ENCODE results near the gene GPR161.

GPR161 gene

DNA sequence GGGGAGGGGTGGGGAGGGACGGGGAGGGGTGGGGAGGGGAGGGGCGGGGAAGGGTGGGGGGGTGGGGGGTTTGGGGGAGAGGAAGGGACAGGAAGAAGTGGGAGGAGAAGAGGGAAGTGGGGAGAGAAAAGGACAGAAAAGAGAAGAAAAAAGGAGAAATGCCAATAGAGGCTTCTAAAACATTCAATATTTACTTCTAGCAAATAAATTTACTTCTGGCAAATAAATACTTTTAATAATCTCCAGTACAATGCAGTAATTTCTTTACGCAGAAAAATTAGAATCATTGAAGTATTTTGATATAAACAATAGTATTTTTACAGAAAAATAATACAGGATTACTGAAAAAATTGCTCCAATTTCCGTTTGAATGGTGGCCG lies 9.4 kb upstream of the GPR161 start:
- DNase-seq, result no peak

DNA sequence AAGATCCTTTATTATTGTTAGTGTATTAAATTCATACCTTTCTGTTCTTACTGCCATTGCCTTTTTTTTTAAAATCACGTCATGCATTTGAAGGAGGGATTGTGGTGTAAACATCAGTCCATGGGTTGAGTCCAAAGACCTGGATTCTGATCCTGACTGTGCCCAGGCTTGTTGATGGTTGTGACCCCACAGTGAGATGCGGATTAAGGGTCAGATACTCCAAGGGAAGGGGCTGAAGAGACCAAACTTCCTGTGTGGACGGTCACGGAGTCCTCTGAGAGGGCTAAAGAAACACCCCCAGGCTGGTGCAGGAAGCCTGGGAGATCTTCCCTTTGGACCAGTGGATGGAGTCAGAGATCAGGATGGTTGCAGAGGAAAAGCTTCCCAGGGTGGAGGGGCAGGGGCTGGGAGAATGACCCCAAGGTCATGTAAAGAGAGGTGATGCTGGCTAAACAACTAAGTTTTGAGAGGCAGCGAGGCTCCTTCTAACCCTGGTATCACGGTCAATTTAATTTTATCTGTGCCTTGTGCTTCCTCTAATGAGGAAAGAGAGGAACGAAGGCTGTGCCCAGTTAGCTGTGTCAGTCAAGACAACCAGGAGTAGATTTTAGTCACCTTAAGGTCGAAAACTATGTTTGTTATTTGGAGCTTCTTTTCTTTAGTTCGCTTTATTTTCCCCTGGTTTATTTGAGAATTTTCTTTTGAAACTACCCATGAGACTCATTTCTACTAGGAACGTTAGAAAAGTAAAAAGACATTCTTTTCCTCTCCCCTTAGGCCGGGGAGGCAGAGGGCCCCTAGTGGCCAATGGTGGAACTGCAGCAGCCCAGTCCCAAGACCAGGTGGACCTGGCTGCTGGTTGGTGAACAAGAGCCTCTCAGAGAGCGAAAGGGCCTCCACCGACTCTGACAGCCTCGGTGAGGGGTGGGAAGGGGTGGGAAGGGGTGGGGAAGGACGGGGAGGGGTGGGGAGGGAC lies 8.7 kb upstream of the GPR161 start:
- DNase-seq, result peak; percentile 95

DNA sequence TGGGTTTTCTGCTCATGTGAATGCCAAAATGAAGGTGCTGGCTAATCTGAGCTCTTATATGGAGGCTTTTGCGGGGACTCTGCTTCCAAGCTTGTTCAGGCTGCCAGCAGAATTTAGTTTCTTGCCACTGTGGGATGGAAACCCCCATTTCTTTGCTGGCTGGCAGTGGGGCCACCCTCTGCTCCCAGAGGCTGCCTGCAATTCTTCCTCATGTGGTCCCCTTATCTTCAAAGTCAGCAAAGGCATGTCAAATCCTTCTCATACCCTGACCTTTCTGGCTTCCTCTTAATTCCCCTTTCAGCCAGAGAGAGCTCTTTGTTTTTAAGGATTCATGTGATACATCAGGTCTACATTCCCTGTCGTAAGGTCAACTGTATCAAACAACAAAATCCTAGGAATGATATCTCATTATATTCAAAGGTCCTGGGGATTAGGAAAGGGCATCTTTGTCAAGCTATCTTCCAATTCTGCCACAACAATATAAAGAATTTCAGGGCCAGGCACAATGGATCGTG lies 5.2 kb upstream of the GPR161 start:
- DNase-seq, result no peak

GRCh38 chr1:168139070-168139469 lies 2.3 kb upstream of the GPR161 start:
- no peak for DNase-seq

DNA sequence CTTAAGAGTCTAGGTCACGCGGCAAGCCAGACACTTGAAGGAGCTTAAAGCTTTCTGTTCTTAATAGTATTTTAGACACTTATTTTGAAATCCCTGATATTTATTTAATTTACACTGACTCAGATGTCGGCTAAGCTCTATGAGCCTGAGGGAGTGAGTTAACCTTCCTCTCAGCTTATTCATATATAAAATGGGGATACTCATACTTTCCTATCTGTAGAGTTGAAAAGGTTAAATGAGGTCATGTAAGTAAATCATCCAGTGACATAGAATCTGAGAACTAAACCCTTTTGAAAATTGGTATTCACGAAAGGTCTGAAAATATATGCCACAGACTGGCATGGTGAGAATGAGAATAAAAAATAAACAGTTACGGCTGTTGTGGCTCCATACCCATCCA lies 1.4 kb upstream of the GPR161 start:
- DNase-seq, result no peak

DNA sequence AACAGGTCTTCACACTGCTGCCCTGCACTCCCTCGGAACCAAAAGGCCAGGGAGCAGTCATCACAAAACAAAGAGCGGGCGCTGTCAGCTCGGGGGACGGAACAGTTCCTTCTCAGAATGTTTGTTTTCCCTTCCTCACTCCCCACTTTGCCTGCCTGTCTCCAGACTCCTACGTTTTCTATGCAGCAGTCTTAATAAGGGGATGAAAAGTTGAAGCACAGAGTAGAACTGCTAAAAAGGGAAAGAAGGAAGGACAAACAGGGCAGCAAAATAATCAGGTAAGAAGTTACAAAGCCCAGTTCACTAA lies 738 bp upstream of the GPR161 start:
- DNase-seq, result no peak

DNA sequence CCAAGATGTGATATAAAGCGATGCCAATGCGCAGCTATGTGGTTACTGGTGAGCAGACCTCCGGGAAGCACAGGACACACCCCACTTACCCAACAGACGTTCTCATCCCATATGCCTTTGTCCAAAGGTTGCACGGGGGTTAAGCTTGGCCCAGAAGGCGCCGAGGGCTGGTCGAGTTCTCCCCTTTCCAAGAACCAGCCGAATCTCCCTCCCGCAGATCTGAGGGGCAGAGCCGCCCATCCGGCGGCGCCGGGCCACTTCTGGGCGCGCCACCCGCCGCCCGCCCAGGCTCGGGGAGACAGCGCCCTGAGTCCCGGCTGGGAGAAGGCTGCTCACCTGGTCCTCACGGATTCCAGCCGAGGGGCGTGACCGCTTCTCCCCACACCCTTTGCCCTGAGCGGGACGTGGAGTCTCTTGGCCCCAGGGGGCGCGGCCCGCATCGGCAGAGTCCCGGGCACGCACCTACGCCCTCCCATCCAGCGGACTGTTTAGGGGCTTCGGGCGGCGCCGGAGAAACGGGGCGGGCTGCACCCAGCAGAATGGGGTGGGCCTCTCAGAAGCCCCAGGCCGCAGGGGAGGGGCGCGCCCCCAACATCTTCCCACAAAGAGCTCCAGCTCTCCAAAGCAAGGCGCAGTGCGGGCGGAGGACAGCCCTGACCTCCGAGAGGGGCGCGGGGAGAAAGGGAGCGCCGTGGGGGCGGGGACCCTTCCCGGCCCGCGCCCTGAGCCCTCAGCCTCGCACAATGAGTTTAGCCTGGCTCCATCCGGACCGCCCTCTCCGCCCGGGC lies 615 bp downstream of the GPR161 start:
- DNase-seq, result peak; percentile 72

DNA sequence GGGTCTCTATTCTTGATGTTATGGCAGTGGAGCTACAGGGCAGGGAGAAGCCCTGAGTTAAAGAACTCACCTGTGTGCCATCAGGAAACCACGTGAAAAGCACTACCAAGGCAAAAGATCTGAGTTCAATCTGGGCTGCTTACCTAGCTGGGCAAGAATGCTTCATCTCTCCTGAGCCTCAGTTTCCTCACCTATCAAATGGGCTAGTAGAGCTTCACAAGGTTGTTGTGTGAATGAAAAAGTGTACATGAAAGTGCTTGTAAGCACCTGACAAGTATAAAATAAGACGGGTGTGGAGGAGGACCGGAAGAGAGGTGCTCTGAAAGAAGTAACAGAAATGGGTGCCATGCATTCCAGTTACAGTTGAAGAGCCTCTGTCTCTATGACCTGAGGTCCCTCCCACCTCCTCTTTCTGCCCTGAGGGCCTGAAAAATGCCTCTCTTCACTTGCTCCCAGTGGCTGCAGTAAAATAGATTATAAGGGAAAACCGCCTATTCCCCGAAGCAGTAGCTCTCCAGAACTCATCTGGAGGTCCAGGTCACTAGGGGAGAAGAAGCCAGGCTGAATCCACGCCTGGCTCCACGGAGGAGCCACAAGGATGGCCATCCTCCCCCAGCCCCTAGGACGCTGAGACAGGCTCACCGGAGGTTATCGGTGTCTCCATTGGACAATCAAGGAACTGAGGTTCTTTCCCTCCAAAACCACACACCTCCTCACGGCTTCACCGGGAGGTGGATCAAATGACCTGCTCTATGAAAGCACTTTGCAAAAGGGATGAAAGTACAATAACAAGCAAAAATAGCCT lies 1.4 kb downstream of the GPR161 start:
- no peak for DNase-seq

- DNase-seq, result no peak
Measured at GRCh38 chr1:168134642-168135041, 2.1 kb downstream of the GPR161 start.

DNA sequence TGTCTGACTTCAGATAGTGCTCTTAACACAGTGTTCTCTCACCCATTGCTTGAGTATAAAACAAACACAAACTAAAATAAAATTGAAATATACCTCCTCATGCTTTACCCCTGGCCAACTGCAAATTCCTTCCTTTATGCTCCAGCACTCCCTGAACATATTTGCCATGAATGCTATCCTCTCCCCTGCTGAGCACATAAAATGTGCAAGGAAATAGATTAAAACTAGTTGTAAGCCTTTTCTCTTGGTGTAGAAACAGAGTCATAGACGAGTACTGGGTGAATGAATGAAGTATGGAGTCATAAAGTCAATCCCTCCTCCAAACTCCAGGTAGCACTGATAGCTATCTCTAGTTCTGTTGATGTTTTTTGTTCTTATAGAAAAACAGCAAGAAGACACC lies 2.6 kb downstream of the GPR161 start:
- no peak for DNase-seq

GRCh38 chr1:168129933-168130332 lies 6.8 kb downstream of the GPR161 start:
- no peak for DNase-seq

GRCh38 chr1:168127503-168127902 lies 9.2 kb downstream of the GPR161 start:
- no peak for DNase-seq

DNA sequence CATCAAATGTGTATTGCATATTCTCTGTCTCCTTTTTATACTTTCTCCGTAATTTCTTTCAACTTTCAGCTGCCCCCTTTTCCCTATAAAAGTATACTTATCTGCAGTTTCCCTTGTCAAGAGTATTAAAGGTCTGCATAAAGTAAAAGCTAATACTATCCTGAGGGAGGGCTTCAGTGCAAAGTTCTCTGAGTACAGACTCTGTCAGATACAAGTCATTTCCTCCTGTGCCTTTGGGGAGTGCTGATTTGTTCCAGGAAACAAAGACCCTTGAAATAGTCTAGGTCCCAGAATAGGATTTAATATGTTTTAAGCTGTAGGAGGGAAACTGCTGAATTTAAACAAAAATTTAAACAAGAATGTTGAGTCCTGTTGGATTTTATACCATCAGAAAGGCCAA lies 11.7 kb downstream of the GPR161 start:
- DNase-seq, result no peak

- DNase-seq, result no peak
Measured at GRCh38 chr1:168121401-168122011, 15.2 kb downstream of the GPR161 start.

DNA sequence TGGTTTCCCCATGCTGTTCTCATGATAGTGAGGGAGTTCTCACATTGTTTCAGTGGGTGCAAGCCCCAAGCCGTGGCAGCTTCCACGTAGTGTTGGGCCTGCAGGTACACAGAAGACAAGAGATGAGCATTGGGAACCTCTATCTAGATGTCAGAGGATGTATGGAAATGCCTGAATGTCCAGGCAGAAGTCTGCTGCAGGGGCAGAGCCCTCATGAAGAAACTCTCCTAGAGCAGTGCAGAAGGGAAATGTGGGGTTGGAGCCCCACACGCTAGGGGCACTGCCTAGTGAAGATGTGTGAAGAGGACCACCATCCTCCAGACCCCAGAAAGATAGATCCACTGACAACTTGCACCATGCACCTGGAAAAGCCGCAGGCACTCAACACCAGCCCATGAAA lies 17.0 kb downstream of the GPR161 start:
- no peak for DNase-seq

GRCh38 chr1:168116327-168116799 lies 20.4 kb downstream of the GPR161 start:
- peak; percentile 29 for DNase-seq

DNA sequence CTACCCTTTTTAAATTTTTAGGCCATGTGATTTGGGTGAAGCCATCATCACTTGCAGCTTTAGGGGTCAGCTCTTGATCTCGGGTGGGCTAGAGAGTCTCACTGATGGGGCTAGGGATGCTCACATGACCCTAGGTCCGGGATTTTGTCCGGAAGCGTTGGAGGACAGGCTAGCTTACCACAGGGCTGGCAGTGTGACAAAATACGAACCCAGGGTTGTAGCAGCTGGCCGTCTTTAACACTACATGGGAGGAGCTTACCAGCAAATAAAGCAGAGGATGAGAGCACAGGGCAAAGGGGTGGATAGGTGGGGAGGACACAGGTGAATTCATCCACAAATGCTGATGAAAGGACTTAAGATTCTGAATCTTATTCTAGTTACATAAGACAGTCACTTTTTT lies 21.9 kb downstream of the GPR161 start:
- no peak for DNase-seq

- DNase-seq, result peak; percentile 93
Measured at GRCh38 chr1:168112673-168113305, 23.9 kb downstream of the GPR161 start.

GRCh38 chr1:168110896-168111545 lies 25.7 kb downstream of the GPR161 start:
- DNase-seq, result peak; percentile 80

DNA sequence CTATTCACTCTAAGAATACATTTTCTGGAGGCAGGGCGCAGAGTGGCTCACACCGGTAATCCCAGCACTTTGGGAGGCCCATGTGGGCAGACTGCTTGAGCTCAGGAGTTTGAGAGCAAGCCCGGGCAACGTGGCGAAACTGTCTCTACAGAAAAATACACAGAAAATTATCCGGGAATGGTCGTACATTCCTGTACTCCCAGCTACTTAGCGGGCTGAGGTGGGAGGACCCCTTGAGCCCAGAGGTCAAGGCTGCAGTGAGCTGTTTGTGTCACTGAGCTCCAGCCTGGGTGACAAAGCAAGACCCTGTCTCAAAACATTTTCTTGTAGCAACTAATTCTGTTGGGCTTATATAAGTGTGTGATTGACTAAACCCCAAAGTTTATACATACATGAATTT lies 30.5 kb downstream of the GPR161 start:
- DNase-seq, result no peak

DNA sequence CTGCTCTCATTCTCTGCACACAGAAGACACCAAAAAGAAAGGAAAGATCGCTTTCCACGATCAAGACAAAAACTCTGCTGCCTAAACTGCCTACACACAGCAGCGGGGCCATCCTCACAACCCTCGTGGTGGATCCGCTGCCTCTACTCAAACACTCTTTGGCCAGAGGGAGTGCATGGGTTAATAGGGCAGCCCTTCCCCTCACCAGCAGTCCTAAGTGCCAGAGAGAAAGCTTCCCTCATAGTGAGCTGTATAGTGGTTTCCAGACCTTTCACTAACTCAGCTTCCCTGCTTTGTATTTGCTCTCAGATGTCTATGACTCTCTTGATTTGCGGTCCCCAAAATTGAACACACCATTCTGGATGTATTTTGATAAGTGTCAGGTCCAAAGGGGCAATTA lies 30.9 kb downstream of the GPR161 start:
- DNase-seq, result no peak

DNA sequence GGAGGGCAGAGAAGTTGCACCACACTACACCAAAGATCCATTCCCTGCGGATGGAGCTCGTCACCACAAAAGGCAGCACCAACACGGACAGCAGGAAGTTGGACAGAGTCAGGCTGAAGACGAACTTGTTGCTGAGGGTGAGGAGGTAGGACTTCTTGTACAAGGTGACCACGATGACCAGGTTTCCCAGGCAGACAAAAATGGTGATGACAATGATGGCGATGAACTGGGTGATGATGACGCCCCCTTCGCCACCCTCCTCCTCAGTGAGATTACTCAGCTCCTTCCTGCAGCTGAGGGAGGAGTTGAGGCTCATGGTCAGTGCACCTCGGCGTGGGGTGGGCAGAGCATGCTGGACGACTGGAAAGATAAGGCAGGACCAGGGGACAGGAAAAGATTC lies 32.2 kb downstream of the GPR161 start:
- DNase-seq, result no peak
